K562 (cell line): ENCODE results near the gene DYSF. TPM values are rescaled to one million over a fixed set of nuclear protein-coding genes. Genes with fewer than 3 reads are reported as not detected.

Source experiments
- ATAC-seq: fragments of 200-7000 bp; cut with Tn5 transposase; 3 replicates; pipeline ENCODE4 v1.9.1; 2020; ENCODE audit warnings: moderate library complexity
- BruUV-seq: library from RNA; stranded (reverse); fragments of 400-500 nt; replicated peaks from 2 replicates; lab custom pipeline; 2021; lab: Mats Ljungman, UMichigan
- CTCF ChIA-PET: fragments of 300-600 bp; formaldehyde crosslinking; extraction: SDS; loops from one replicate; lab custom pipeline; 2021; ENCODE audit warnings: low intra/inter-chr PET ratio; lab: Yijun Ruan, JAX
- POLR2A ChIA-PET: fragments of 300-600, 350-650 bp; sonication (Branson Sonifier 250); formaldehyde crosslinking; extraction: SDS; loops from one replicate; lab custom pipeline; 2021; ENCODE audit warnings: antibody characterized with exemption, inconsistent platforms; lab: Yijun Ruan, JAX
- DNase-seq, 4 experiments: peaks; one replicate each; pipeline versions ENCODE4 v3.0.0 to v3.0.0-alpha.2; 2011 to 2018; ENCODE audit warnings: low spot score in 3 of 4, mixed read lengths in 3 of 4; ENCODE audit errors: extremely low read depth in 1 of 4
- FAIRE-seq: peaks from 2 replicates; lab custom pipeline; 2011; peaks lifted over from hg19 to GRCh38; lab: Jason Lieb, UNC
- H2AFZ ChIP-seq: 2 replicates; pipeline ENCODE4 v1.6.0; 2011; ENCODE audit warnings: low read depth, low read length, control low read depth, inconsistent platforms
- H3K27ac ChIP-seq: fragments of 200-600 bp; 3 replicates; pipeline ENCODE4 v1.8.0; 2011; ENCODE audit warnings: low read depth, mild to moderate bottlenecking, control low read depth, inconsistent platforms, low read length, moderate library complexity, mixed read lengths; ENCODE audit errors: extremely low read depth
- H3K27me3 ChIP-seq, 2 experiments: fragments of 300-600 bp in 1 of 2; 2 replicates in 1 of 2; 3 replicates in 1 of 2; pipeline versions ENCODE4 v1.6.0 to v1.8.0; 2011; ENCODE audit warnings: inconsistent platforms in 2 of 2, low read length in 2 of 2, mild to moderate bottlenecking in 1 of 2, mixed read lengths in 1 of 2, moderate library complexity in 1 of 2; ENCODE audit not compliant: control insufficient read depth in 2 of 2, insufficient read depth in 2 of 2
- H3K36me3 ChIP-seq: fragments of 300-600 bp; 3 replicates; pipeline ENCODE4 v1.8.0; 2011; ENCODE audit warnings: mild to moderate bottlenecking, low read length, inconsistent platforms; ENCODE audit not compliant: control insufficient read depth, insufficient read depth
- H3K4me1 ChIP-seq, 2 experiments: fragments of 200-600 bp in 1 of 2; replicated peaks in 1 of 2; 2 replicates in 1 of 2; 3 replicates in 1 of 2; pipeline versions ENCODE4 v1.5.1 to v1.8.0; 2011; ENCODE audit warnings: inconsistent platforms in 2 of 2, low read length in 2 of 2, mild to moderate bottlenecking in 1 of 2, mixed read lengths in 1 of 2, moderate library complexity in 1 of 2; ENCODE audit not compliant: control insufficient read depth in 2 of 2, insufficient read depth in 2 of 2
- H3K4me2 ChIP-seq: 2 replicates; pipeline ENCODE4 v1.6.1; 2011; ENCODE audit warnings: low read length, control low read depth, inconsistent platforms, mixed read lengths; ENCODE audit not compliant: insufficient read depth
- H3K4me3 ChIP-seq: fragments of 200-600 bp; sonication (generic), shearing (Covaris generic); 2 replicates; pipeline ENCODE4 v1.5.1; 2016; ENCODE audit warnings: control low read depth, inconsistent platforms
- H3K79me2 ChIP-seq: fragments of 200-600 bp; 3 replicates; pipeline ENCODE4 v1.8.0; 2011; ENCODE audit warnings: low read length, inconsistent platforms; ENCODE audit not compliant: control insufficient read depth, insufficient read depth
- H3K9ac ChIP-seq, 2 experiments: 2 replicates each; pipeline versions ENCODE4 v1.6.0 to v1.6.1; 2011; ENCODE audit warnings: low read depth in 2 of 2, low read length in 2 of 2, control low read depth in 1 of 2, inconsistent platforms in 1 of 2, mild to moderate bottlenecking in 1 of 2, mixed read lengths in 1 of 2; ENCODE audit not compliant: insufficient read depth in 1 of 2
- H3K9me1 ChIP-seq: one replicate; pipeline ENCODE4 v1.6.0; 2011; ENCODE audit warnings: inconsistent platforms, mild to moderate bottlenecking, low read length, moderate library complexity; ENCODE audit not compliant: control insufficient read depth, insufficient read depth
- H3K9me3 ChIP-seq: replicated peaks from 2 replicates; pipeline ENCODE4 v1.5.1; 2011; ENCODE audit warnings: low read depth, low read length, inconsistent platforms; ENCODE audit not compliant: control insufficient read depth, insufficient read depth
- H4K20me1 ChIP-seq: replicated peaks from 2 replicates; pipeline ENCODE4 v1.6.1; 2011; ENCODE audit warnings: low read length, inconsistent platforms, mixed read lengths; ENCODE audit not compliant: control insufficient read depth, insufficient read depth
- FOXP1 ChIP-seq: sonication (generic); formaldehyde crosslinking; IDR thresholded peaks from 2 replicates; pipeline ENCODE4 v1.8.0; 2022; ENCODE audit warnings: mild to moderate bottlenecking, missing genetic modification reagents
- KDM2B ChIP-seq: fragments of 250-450 bp; sonication (Bioruptor Pico); IDR thresholded peaks from 2 replicates; pipeline ENCODE4 v1.8.0; 2021; ENCODE audit warnings: mild to moderate bottlenecking, moderate library complexity
- PHTF2 ChIP-seq: fragments of 250-450 bp; sonication (Bioruptor Pico); IDR thresholded peaks from 2 replicates; pipeline ENCODE4 v1.5.0; 2021; ENCODE audit warnings: mild to moderate bottlenecking
- RBM15 ChIP-seq: fragments of 200-400 bp; formaldehyde crosslinking; IDR thresholded peaks from 2 replicates; pipeline ENCODE4 v1.6.1; 2018; ENCODE audit warnings: mild to moderate bottlenecking, low read length, moderate library complexity; ENCODE audit not compliant: insufficient read depth
- RNF2 ChIP-seq: sonication (generic); IDR thresholded peaks from 2 replicates; pipeline ENCODE4 v1.6.1; 2016
- SOX6 ChIP-seq: fragments of 450-650 bp; IDR thresholded peaks from 2 replicates; pipeline ENCODE4 v1.6.1; 2014; ENCODE audit warnings: mild to moderate bottlenecking
- SRF ChIP-seq, 2 experiments: fragments of 250-450, 450-650 bp in 1 of 2; sonication (Bioruptor Pico) in 1 of 2; sonication (generic) in 1 of 2; formaldehyde crosslinking; IDR thresholded peaks; 2 replicates each; pipeline versions ENCODE4 v1.5.0 to v1.5.1; 2020 to 2022; ENCODE audit warnings: mild to moderate bottlenecking in 1 of 2, missing genetic modification reagents in 1 of 2
- STAT5B ChIP-seq: fragments of 250-450 bp; sonication (Bioruptor Pico); IDR thresholded peaks from 2 replicates; pipeline ENCODE4 v1.8.0; 2021; ENCODE audit warnings: mild to moderate bottlenecking, inconsistent platforms
- TEAD2 ChIP-seq: fragments of 450-650 bp; IDR thresholded peaks from 2 replicates; pipeline ENCODE4 v1.6.1; 2016; ENCODE audit warnings: missing genetic modification characterization, control low read depth, missing compliant biosample characterization
- TFAM ChIP-seq: fragments of 250-450 bp; sonication (Bioruptor Pico); conservative IDR thresholded peaks from 2 replicates; pipeline ENCODE4 v1.5.0; 2021; ENCODE audit warnings: mild to moderate bottlenecking, moderate library complexity
- ZBTB5 ChIP-seq: fragments of 450-650 bp; IDR thresholded peaks from 2 replicates; pipeline ENCODE4 v1.6.1; 2017; ENCODE audit warnings: antibody characterized with exemption
- ZNF121 ChIP-seq: sonication (generic); formaldehyde crosslinking; conservative IDR thresholded peaks from 2 replicates; pipeline ENCODE4 v1.8.0; 2022; ENCODE audit warnings: missing genetic modification reagents
- ZNF184 ChIP-seq: sonication (generic); formaldehyde crosslinking; IDR thresholded peaks from 2 replicates; pipeline ENCODE4 v1.5.0; 2020; ENCODE audit warnings: missing genetic modification reagents
- ZNF436 ChIP-seq: fragments of 250-450, 450-650 bp; sonication (Bioruptor Pico); formaldehyde crosslinking; IDR thresholded peaks from 2 replicates; pipeline ENCODE4 v1.7.0; 2020; ENCODE audit warnings: mild to moderate bottlenecking
- ZNF75A ChIP-seq: fragments of 450-650 bp; formaldehyde crosslinking; IDR thresholded peaks from 2 replicates; pipeline ENCODE4 v1.4.0; 2020; ENCODE audit warnings: mild to moderate bottlenecking
- WGBS: fragments of 100-300 bp; shearing (Covaris generic); methylation state at CpG from one replicate; pipeline ENCODE4 v1.1.6; 2016; ENCODE audit warnings: low coverage, mixed read lengths; ENCODE audit not compliant: insufficient coverage; ENCODE audit errors: missing lambda C conversion rate; 5-methylcytosine and 5-hydroxymethylcytosine counted together
- in situ Hi-C: fragments of 300-500 bp; cut with MboI; formaldehyde crosslinking; loops from 4 replicates; pipeline ENCODE4 v1.15.0; 2018; ENCODE audit warnings: inconsistent platforms, mixed read lengths
- intact Hi-C: fragments of 100-400 bp; cut with micrococcal nuclease; formaldehyde crosslinking; loops from 2 replicates; pipeline ENCODE4 v1.14.2; 2022
- polyA plus RNA-seq, 8 experiments: library from polyadenylated mRNA; depleted of rRNA in 4 of 8; stranded (reverse) in 5 of 8; unstranded in 3 of 8; fragments of >200 nt; fragmentation: Nextera tagmentation in 2 of 8; fragmentation: Illumina TruSeq in 1 of 8; extraction: Ambion mirVana in 2 of 8; extraction: Trizol in 1 of 8; gene quantifications; 2 replicates each; pipeline versions ENCODE4 v1.2.1 to v1.2.3, GENCODE V29; 2011 to 2014; ENCODE audit warnings: inconsistent platforms in 1 of 8, missing spikeins in 1 of 8
- total RNA-seq, 7 experiments: library from RNA; depleted of rRNA in 6 of 7; stranded (reverse); fragments of >200 nt in 6 of 7; fragmentation: Illumina TruSeq in 2 of 7; extraction: Trizol in 2 of 7; gene quantifications; 2 replicates each; pipeline versions ENCODE4 v1.2.1 to v1.2.3, GENCODE V29; 2011 to 2021; ENCODE audit warnings: low replicate concordance in 1 of 7

The DYSF gene
- total and polyA plus RNA-seq, 9 of the 15 experiments (the other 6 are each of a cell fraction or from before 2014, with no cell fraction given): 0.01 to 0.80 (median 0.29) TPM

DNA sequence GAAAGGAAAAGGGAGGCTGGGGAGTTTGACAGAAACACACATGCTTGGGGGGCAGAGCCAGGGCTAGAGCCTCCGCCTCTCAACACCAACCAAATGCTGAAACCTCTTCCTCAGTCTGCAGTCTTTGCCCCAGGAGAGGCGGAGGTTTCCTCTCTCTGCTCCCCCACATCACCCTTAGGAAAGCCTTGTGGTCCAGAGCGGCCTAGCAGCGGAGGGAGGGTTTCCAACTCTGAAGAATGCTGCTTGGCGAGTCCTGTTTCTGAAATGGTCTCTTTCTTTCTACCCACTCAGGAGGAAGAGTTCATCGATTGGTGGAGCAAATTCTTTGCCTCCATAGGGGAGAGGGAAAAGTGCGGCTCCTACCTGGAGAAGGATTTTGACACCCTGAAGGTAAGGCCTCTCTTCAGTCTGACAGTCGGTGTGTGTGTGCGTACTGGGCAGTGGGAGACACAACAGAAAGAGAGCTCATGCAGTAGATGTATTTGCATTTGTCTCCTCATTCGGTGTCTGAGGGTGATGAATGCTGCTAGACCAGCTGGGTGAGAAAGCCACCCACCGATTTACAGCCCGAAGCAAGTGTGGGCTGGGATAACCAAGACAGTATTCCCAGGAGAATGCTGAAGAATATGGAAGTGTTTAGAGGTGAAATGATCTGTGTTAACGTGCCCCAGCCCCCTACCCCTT is 190.5 kb downstream of the DYSF start:
- Histone ChIP-seq H4K20me1 (0 out of 2 replicates have a peak, but pooled peaks cover 2% of the 10 kb centered on the region), H3K9ac (no peak overlapping the region), H3K9me3 (no peaks in the 10 kb centered on the region), H2AFZ (no peak overlapping the region), H3K4me3 (no peak overlapping the region), H3K27me3 (peaks cover 3 to 33% of the 10 kb centered on the region in 2 experiments; a peak in 4 of 5 replicates), H3K9me1 (no peaks in the 10 kb centered on the region), H3K79me2 (no peaks in the 10 kb centered on the region), H3K36me3 (no peaks in the 10 kb centered on the region), H3K27ac (no peak overlapping the region), H3K4me2 (no peak overlapping the region), H3K4me1 (no peaks in the 10 kb centered on the region)
- BruUV-seq: no TSS peak
- 9% methylated on average over 13 of the region's 13 CpGs for WGBS
- in situ Hi-C loops (no loop called here), intact Hi-C loops (no loop called here)
- TF ChIP-seq ZBTB5: no peak
- no peak for TF ChIP-seq PHTF2 (CRISPR knock-in tag)
- TF ChIP-seq KDM2B (CRISPR knock-in tag): no peak
- TF ChIP-seq SRF (CRISPR knock-in tag; IDR thresholded peaks at IDR 0.05): no peak
- TF ChIP-seq ZNF184 (CRISPR knock-in tag): no peak
- no peak for TF ChIP-seq FOXP1 (CRISPR knock-in tag)
- TF ChIP-seq TEAD2: no peak
- TF ChIP-seq STAT5B (CRISPR knock-in tag): no peak
- no peak for TF ChIP-seq RNF2
- TF ChIP-seq SOX6: no peak
- TF ChIP-seq ZNF436 (CRISPR knock-in tag): no peak
- no peak for TF ChIP-seq ZNF121 (CRISPR knock-in tag)
- no peak for TF ChIP-seq RBM15
- no peak for TF ChIP-seq TFAM (CRISPR knock-in tag)
- TF ChIP-seq ZNF75A (CRISPR knock-in tag): no peak
- CTCF ChIA-PET: no interaction called here
- FAIRE-seq (no peak), ATAC-seq (no peak), DNase-seq (no peak)
- POLR2A ChIA-PET: no interaction called here
